Smooth muscle cell (in vitro differentiated cells): ENCODE data around the gene CCDC78. TPM values are rescaled to one million over a fixed set of nuclear protein-coding genes. Genes with fewer than 3 reads are reported as not detected.

Experiments used
- DNase-seq: peaks from one replicate; lab custom pipeline; 2025; ENCODE audit not compliant: unreplicated experiment; lab: John Stamatoyannopoulos, UW
- H2AFZ ChIP-seq: fragments of 200-600 bp; sonication (generic); 2 replicates; pipeline ENCODE4 v1.6.0; 2016; ENCODE audit warnings: antibody characterized with exemption, low read depth, mild to moderate bottlenecking
- H3F3A ChIP-seq: fragments of 200-600 bp; sonication (generic); 2 replicates; pipeline ENCODE4 v1.6.0; 2017; ENCODE audit warnings: antibody characterized with exemption, low read depth
- H3K27ac ChIP-seq: fragments of 200-600 bp; sonication (generic); 2 replicates; pipeline ENCODE4 v1.5.1; 2016; ENCODE audit warnings: low read depth, mild to moderate bottlenecking
- H3K27me3 ChIP-seq: fragments of 200-600 bp; sonication (generic); 2 replicates; pipeline ENCODE4 v1.6.1; 2016; ENCODE audit warnings: low read depth, mild to moderate bottlenecking
- H3K36me3 ChIP-seq: fragments of 200-600 bp; sonication (generic); 2 replicates; pipeline ENCODE4 v1.5.1; 2016; ENCODE audit warnings: low read depth
- H3K4me1 ChIP-seq: fragments of 200-600 bp; sonication (generic); 2 replicates; pipeline ENCODE4 v1.5.1; 2016; ENCODE audit warnings: low read depth
- H3K4me2 ChIP-seq: fragments of 200-600 bp; sonication (generic); 2 replicates; pipeline ENCODE4 v1.6.0; 2016; ENCODE audit warnings: mild to moderate bottlenecking
- H3K4me3 ChIP-seq: fragments of 200-600 bp; sonication (generic); 2 replicates; pipeline ENCODE4 v1.5.1; 2016; ENCODE audit warnings: mild to moderate bottlenecking
- H3K79me2 ChIP-seq: fragments of 200-600 bp; sonication (generic); 2 replicates; pipeline ENCODE4 v1.6.0; 2016; ENCODE audit warnings: low read depth, mild to moderate bottlenecking
- H3K9ac ChIP-seq: fragments of 200-600 bp; sonication (generic); 2 replicates; pipeline ENCODE4 v1.6.0; 2016; ENCODE audit warnings: low read depth
- H3K9me3 ChIP-seq: fragments of 200-600 bp; sonication (generic); replicated peaks from 2 replicates; pipeline ENCODE4 v1.5.1; 2016; ENCODE audit warnings: low read depth
- H4K20me1 ChIP-seq: fragments of 200-600 bp; sonication (generic); 2 replicates; pipeline ENCODE4 v1.6.0; 2016; ENCODE audit warnings: low read depth
- WGBS: methylation state at CpG from one replicate; pipeline ENCODE4 v1.1.7; 2016; ENCODE audit warnings: low lambda C conversion rate; 5-methylcytosine and 5-hydroxymethylcytosine counted together
- polyA plus RNA-seq: library from polyadenylated mRNA; unstranded; fragments of >200 nt; fragmentation: Nextera tagmentation; extraction: Ambion mirVana; gene quantifications from 2 replicates; pipeline ENCODE4 v1.2.1, GENCODE V29; 2016
- total RNA-seq: library from RNA; depleted of rRNA; stranded (reverse); fragments of >200 nt; gene quantifications from 2 replicates; pipeline ENCODE4 v1.2.3, GENCODE V29; 2014
- TF ChIP-seq, protein P1 (sequence below): fragments of 200-600 bp; sonication (generic); IDR thresholded peaks from 2 replicates; pipeline ENCODE4 v1.5.1; 2017; ENCODE audit warnings: borderline replicate concordance, mild to moderate bottlenecking, antibody characterized with exemption; ENCODE audit not compliant: insufficient read depth, poor library complexity, severe bottlenecking

Gene CCDC78
- total and polyA plus RNA-seq, 2 experiments from 2014 or later, result 2.8 to 3.4 TPM

DNA sequence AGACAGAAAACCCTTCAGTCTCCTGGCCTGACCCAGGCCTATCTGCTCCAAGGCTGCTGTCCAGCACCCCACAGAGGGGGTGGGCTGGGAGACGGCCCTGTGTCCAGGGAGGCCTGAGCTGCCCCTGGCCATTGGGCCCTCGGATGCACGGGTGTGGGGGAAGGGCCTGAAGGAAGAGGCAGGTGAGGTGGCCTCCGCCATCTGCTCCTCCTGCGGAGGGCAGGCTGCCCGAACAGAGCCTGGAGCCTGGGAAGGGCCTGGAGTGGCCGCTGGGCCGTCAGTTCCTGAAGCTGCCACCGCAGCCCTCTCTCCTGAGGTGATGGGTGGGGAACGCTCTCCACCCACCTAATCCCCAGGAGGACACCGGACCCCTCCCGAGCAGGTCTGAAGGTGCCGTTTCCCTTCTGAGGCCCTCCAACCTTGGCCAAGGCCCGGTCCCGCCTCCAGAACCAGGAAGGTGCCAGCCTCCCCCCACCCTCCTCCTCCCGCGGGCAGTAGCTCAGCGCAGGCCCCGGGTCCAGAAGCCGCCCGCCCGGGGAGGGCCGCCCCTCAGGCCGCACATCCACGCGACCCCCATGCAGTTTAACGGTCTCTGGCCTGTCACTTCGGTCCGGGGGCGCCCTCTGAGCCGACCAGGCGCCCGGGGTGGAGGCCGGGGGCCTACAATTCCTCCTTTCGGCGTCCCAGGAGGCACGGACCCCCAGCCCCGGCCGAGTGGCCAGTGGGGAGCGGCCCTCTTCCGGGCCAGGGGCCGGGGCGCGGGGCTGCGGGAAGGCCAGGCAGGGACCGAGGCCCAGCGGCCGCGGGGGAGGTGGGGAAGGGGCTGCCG, 21.5 kb downstream of the CCDC78 start:
- Histone ChIP-seq H3K4me3 (no peak overlapping the region), H3K9me3 (no peaks in the 10 kb centered on the region), H3K9ac (no peak overlapping the region), H4K20me1 (peaks cover 7% of the 10 kb centered on the region), H3K79me2 (no peaks in the 10 kb centered on the region), H3K27me3 (peaks cover 87% of the 10 kb centered on the region), H2AFZ (no peak overlapping the region), H3K4me2 (no peak overlapping the region), H3K27ac (no peak overlapping the region), H3F3A (no peaks in the 10 kb centered on the region), H3K4me1 (peaks cover 2% of the 10 kb centered on the region), H3K36me3 (no peaks in the 10 kb centered on the region)
- TF ChIP-seq, protein P1, sequence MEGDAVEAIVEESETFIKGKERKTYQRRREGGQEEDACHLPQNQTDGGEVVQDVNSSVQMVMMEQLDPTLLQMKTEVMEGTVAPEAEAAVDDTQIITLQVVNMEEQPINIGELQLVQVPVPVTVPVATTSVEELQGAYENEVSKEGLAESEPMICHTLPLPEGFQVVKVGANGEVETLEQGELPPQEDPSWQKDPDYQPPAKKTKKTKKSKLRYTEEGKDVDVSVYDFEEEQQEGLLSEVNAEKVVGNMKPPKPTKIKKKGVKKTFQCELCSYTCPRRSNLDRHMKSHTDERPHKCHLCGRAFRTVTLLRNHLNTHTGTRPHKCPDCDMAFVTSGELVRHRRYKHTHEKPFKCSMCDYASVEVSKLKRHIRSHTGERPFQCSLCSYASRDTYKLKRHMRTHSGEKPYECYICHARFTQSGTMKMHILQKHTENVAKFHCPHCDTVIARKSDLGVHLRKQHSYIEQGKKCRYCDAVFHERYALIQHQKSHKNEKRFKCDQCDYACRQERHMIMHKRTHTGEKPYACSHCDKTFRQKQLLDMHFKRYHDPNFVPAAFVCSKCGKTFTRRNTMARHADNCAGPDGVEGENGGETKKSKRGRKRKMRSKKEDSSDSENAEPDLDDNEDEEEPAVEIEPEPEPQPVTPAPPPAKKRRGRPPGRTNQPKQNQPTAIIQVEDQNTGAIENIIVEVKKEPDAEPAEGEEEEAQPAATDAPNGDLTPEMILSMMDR, result no peak
- no peak for DNase-seq
- WGBS, result 35% methylated on average over 28 of the region's 50 CpGs

DNA sequence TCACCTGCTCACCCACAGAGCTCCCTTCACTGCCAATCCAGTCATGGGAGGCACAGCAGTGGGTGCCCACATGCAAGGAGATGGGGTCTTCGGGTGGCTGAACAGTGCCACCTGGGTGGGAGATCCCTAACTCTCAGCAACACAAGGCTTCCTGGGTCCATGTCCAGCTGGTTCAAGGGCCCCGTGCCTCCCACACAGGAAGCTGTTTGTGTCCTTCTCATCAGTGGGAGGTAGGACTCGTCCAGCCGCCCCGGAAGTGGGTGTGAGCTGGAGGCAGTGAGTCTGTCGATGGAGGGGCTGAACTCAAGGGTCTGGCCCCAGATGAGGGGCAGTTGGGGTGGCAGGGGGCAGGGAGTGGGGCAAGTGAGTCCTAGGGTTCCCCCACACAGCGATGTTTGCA, 22.2 kb downstream of the CCDC78 start:
- Histone ChIP-seq H3K4me2 (no peak overlapping the region), H4K20me1 (peaks cover 7% of the 10 kb centered on the region), H3K36me3 (no peaks in the 10 kb centered on the region), H3K79me2 (no peaks in the 10 kb centered on the region), H3F3A (no peaks in the 10 kb centered on the region), H3K27me3 (peaks cover 93% of the 10 kb centered on the region), H3K27ac (no peak overlapping the region), H3K4me1 (no peaks in the 10 kb centered on the region), H3K9me3 (no peaks in the 10 kb centered on the region), H3K4me3 (no peak overlapping the region), H3K9ac (no peak overlapping the region), H2AFZ (no peak overlapping the region)
- WGBS, result 83% methylated on average over 7 of the region's 7 CpGs
- TF ChIP-seq, protein P1, result no peak
- DNase-seq, result no peak

DNA sequence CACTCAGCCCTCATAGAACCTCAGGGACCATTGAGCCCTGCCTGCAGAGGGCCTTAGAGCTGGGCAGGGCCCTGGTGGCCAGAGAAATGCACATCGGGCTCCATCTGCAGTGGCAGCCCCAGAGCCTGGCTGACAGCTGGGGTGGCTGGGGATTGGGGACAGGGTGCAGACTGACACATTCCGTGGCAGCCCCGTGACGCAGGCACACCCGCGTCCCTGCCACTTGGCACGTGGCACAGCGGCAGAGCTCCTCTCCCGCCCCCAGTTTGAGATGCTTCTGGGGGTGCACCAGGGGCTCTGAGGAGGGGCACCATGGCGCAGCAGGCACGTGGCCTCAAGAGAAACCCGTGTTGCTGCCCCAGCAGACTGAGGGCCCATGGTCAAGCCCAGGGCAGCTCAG, 22.8 kb downstream of the CCDC78 start:
- Histone ChIP-seq H4K20me1 (peaks cover 7% of the 10 kb centered on the region), H3K9ac (no peak overlapping the region), H3K4me1 (no peaks in the 10 kb centered on the region), H2AFZ (no peak overlapping the region), H3K79me2 (no peaks in the 10 kb centered on the region), H3K27ac (no peak overlapping the region), H3K27me3 (peaks cover 92% of the 10 kb centered on the region), H3K36me3 (no peaks in the 10 kb centered on the region), H3K4me3 (no peak overlapping the region), H3K4me2 (no peak overlapping the region), H3K9me3 (no peaks in the 10 kb centered on the region), H3F3A (no peaks in the 10 kb centered on the region)
- WGBS, result 90% methylated on average over 12 of the region's 12 CpGs
- TF ChIP-seq, protein P1, result no peak
- no peak for DNase-seq

DNA sequence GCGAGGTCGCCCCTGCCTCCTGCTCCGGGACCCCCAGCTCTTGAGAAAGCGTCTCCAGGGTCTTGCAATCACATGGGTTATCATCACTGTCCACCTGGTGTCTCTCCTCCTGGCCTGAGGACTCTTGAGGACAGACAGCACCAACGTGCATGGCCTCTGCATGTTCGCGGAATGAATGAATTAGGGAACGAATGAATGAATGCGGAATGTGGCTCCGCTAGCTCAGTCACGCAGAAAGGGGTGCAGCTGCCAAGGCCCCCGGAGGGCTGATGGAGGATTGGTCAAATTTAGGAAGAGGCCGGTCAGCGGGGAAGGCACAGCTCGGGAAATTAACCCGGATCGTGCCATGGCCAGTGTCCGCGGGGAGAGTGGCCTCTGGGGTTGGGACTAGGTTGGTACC, 23.9 kb downstream of the CCDC78 start:
- Histone ChIP-seq H3K79me2 (no peaks in the 10 kb centered on the region), H3K9me3 (no peaks in the 10 kb centered on the region), H3K27ac (no peak overlapping the region), H3K4me1 (no peaks in the 10 kb centered on the region), H3K36me3 (no peaks in the 10 kb centered on the region), H4K20me1 (peaks cover 7% of the 10 kb centered on the region), H3K27me3 (peaks cover 88% of the 10 kb centered on the region), H3F3A (no peaks in the 10 kb centered on the region), H2AFZ (no peak overlapping the region), H3K4me3 (no peak overlapping the region), H3K4me2 (no peak overlapping the region), H3K9ac (no peak overlapping the region)
- TF ChIP-seq, protein P1, result no peak
- no peak for DNase-seq
- WGBS, result 87% methylated on average over 19 of the region's 19 CpGs
